HL-60/S4 treated with phorbol 12-myristate 13-acetate at 8.2 ng/mL for 4 days and 3 days (cell line): ENCODE results near the gene KPNB1.

Experiments
- in situ Hi-C: fragments of 300-500 bp; cut with MboI; formaldehyde crosslinking; loops from 2 replicates; pipeline ENCODE4 v1.15.0; 2022; ENCODE audit warnings: low sequenced_read_pairs

KPNB1 gene

DNA sequence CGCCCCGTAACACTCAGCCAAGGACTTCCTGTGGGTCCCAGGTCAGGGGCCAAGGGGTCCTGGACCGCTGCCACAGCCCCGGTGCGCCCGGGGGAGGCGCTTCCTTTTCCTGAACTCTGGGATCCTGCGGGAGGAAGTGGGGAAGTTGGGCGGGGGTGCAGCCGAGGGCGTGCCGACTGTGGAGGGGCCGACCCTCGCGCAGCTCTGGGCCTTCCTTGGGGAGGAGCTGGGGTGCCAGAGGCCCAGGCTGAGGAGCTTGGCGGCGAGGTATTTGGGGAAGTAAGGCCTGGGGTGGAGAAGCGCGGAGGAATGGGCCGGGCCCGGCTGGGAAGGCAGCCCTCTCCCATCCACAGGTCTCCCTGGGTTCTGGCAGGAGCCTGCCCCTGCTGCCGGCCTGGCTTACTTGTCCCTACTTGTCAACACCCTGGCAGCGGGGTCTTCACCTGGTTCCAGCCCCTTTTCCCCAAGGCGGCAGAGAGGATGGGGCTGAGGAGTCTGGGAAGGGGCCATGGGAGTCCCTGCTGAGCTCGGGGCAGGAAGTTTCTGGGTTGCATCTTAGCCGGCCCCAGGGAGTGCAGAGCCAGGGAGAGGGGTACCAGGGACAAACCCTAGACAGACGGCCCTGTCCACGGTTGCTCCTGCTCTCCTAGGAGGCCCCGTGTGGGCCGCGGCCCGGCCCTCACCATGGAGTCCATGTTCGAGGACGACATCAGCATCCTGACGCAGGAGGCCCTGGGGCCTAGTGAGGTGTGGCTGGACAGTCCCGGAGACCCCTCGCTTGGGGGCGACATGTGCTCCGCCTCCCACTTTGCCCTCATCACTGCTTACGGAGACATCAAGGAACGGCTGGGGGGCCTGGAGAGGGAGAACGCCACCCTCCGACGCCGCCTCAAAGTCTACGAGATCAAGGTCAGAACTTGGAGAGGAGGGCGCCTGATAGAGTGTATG lies 46.0 kb downstream of the KPNB1 start:
- in situ Hi-C loops, result no loop called here

DNA sequence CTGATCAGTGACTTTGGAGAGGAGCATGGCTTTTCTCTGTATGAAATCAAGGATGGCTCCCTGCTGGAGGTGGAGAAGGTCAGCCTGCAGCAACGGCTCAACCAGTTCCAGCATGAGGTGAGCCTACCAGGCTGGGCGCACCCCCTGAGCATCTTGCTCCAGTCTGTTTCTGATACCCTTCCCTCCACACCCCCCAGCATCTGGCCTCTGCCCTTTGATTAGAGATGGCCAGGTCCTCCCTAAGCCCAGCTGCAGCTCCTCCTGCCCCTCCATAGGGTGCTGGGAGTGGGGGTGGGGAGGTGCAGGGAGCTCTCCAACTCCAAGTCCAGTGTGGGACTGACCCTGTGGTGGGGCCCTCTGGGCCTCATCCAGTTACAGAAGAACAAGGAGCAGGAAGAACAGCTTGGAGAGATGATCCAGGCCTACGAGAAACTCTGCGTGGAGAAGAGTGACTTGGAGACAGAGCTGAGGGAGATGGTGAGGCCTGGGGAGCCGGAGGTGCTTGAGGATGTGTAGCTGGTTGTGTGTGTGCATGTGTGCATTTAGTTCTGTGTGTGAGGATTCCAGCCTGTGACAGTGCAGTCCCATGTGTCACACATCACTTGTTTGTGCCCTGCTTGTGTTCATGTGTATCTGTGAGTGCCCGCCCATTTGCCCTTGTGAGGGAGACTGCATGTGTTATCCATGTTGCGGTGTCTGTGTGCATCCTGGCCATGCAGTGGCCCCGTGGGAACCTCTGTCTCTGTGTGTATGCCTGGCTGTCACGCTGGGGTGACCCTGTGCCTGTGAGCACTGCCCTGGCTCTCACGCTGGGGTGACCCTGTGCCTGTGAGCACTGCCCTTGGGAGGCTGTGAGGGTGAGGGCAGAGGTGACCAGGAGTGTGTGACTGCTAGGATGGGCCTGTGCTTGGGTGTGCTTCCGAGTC lies 47.3 kb downstream of the KPNB1 start:
- in situ Hi-C loops, result no loop called here

DNA sequence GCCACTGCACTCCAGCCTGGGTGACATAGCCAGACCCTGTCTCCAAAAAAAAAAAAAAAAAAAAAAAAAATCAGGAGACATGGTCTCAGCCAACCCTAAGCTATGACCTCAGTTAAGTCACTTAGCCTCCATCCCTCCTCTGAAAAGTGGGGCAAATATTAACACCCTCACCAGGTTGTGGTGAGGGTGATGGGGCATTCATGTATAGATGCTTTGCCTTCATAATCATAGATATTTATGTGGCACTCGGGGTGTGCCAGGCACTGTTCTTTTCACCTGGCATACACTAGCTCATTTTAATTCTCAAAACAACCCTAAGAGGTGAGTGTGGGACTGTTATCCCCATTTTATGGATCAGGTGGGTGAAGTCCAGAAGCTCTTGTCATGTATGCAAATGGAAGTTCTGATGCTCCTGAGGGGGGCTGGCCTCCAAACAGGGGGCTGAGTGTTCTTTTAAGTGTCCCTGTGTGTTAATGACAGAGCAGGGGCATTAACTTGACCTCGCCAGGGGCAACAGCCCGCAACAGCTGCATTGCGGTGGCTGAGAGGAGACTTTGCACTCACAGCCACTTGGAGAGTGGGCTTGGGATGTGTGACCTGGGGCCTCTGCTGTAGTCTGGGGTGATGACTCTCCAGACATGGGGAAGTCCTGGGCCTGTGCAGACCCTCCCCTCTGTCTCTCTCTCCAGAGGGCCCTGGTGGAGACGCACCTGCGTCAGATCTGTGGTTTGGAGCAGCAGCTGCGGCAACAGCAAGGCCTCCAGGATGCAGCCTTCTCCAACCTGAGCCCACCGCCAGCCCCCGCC lies 48.4 kb downstream of the KPNB1 start:
- in situ Hi-C loops, result no loop called here

DNA sequence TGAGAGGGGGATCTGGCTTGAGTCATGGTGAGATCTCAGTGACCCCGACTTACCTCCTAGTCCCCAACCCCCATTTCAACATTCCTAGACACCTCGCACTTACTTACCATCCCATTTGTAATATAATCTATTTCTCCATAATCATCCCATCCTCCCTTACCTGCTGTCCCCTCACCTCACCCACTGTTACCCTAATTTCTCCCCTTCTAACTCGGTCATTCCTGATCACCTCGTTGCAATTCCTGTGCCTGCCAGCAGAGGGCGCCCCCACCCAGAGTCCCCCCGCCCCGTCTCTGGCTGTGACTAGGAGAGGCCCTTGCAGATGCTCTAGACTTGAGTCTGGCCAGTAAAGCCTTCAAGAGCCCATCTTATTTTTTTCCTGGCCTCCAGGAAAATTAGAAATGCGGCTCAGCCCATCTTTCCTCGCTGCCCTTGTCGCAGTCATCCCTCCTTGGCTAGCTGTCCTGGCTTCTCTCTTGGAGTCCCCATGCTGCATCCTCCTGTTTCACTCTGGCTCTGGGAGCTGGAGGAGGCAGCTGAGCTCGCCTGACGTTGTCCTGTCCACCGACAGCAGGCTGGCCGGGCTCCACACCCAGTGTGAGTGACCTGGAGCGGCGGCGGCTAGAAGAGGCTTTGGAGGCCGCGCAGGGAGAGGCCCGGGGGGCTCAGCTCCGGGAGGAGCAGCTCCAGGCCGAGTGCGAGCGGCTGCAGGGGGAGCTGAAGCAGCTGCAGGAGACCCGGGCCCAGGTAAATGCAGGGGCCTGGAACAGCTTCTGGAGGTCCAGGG lies 49.2 kb downstream of the KPNB1 start:
- in situ Hi-C loops, result no loop called here

DNA sequence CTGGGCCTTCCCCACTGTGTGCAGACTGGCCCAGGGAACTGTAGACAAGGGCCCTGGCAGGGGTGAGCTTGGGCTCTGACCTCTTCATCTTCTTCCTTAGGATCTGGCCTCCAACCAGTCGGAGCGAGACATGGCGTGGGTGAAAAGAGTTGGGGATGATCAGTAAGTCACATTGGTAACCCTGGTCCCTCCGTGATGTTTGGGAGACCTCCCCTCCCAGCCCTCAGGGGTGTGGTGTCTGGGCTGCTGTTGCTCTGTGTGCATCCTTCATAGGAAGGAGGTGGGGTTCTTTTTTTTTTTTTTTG lies 49.8 kb downstream of the KPNB1 start:
- in situ Hi-C loops, result no loop called here

DNA sequence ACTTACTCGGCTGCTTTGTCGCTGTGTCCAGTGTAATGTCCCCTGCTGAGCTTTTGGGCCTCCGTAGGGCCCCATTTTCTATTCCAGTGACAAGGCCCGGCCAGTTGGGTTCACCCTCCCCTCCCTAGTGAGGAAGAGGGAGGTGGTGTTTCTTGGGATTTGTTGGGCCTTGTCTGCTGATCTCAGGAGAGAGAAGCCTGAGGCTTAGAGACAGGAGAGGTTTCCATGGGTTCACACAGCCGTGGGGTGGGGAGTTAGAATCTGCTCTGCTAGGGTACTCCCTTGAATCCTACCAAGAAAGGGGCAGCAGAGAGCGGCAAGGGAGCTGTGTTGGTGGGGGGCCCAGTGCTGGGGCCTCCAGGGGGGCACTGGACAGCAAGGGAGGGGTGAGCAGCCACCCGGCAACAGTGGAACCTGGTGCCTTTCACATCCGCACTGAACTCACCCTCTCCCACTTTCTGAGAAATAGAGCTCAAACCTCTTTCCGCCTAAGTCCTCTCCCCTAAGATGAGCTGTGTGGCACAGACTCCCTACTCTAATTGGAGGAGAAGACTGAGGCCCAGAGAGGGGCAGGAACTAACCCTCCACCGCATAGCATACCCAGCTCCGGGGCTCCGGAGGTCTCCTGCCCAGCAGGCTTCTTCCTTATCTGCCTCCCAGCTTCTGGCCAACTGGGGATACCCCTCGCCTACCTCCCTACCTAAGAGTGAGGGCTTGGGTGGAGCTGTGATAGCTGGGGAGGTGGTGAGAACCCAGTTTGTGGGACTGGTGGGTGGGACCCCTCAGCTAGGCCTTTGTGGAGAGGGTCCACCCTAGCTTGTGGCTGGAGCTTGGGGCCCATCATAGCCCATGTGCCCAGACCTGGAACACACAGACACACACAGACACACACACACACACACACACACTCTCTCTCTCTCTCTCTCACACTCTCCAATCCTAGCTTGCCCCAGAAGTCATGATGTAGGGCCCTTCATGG lies 51.0 kb downstream of the KPNB1 start:
- in situ Hi-C loops, result no loop called here

DNA sequence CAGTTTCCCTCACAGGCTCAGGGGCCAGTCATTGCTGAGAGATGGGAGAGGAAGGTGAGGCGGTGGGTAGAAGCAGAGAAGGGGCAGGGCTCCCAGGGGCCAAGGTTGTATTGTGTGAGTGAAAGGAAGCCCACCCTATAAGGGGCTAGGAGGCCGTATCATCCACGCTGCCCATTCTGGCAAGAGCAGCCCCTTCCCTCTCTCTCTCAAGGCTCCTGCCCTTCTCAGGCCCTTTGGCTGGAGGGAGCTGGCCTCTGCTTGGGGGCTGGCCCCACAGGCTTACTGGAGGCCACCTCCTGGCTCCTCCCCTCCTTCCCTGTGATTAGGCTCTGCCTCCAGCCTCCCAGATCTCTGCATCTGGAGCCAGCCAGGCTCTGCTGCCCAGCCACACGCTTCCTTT lies 51.9 kb downstream of the KPNB1 start:
- in situ Hi-C loops, result no loop called here

DNA sequence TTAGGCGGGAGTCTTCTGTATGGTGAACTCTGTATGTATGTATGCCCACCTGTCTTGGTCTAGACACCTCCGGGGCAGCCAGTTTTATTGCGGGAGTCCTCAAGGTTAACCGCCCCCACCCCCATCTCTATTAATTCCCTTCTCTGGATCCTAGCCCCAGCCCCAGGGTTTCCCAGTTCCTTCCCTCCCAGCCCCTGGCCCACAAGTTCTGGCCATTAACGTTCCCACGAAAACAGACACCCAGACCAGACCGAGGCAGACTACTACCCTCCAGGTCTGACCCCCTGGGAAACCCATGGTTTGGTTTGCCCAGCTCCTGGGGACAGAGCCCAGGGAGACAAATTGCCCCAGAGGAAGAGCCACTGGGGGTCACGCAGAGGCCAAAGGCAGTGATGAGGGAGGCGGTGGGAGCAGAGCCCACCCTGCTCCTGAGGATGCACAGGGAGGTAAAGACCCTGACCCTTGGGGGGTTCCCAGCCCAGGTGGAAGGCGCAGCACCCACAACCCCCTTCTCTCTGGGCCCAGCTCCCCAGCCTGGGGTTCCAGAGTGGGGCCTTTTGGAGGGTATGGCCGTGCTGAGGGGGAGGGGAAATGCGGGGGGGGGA lies 52.8 kb downstream of the KPNB1 start:
- in situ Hi-C loops, result no loop called here

DNA sequence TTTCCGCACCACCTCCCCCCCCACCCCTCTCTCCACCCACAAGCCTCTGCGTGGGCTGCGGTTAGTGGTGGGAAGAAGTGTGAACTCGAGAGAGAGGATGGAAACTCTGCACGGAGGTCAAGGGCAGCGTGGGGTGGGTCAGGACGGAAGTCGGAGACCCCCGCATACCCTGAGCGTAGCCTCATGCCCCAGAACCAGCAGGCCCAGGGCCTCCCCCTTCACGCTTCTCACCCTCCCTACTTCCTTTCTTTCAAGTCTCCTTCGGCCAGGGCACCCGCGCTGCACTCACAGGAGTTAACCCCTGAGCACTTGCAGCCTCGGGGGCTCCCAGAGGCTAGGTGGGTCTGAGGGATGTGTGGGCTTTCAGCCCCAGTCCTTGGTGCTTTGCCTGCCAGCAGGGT lies 53.5 kb downstream of the KPNB1 start:
- in situ Hi-C loops, result no loop called here

DNA sequence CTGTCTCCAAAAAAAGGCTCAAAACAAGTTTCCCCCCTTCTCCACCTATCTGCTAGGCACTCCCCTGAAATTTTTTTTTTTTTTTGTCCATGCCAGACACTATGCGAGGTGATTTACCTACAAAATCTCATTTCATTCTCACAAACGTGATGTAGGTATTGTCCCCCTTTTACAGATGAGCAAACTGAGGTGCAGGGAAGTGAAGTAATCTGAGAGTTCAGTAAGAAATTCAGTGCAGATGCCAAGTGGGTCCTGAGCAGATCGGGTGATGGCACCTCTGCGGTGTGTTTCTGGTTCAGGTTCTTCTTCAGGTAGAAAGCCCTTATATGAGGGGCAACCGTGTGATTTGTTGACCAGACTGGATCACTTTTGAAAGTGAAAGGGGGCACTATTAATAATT lies 54.0 kb downstream of the KPNB1 start:
- in situ Hi-C loops, result no loop called here

DNA sequence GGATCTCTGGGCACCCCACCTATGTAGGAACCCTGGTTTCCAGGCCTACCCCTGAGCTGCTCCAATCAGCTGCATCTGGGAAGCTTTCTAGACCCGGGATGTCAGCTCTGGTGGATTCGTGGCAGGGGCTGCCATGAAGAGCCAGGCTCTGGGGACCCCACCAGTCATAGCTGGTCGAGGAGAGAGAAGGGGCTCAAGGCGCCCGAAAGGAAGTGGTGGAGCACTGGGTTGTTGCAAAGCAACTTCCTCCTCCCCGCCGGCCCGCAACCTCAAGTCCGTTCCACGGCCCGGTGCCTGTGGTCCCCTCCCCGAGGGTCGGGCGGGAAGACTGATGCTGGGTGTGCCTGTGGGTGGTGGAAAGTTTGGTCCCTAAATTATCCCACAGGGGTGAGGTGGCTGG lies 54.4 kb downstream of the KPNB1 start:
- in situ Hi-C loops, result no loop called here

DNA sequence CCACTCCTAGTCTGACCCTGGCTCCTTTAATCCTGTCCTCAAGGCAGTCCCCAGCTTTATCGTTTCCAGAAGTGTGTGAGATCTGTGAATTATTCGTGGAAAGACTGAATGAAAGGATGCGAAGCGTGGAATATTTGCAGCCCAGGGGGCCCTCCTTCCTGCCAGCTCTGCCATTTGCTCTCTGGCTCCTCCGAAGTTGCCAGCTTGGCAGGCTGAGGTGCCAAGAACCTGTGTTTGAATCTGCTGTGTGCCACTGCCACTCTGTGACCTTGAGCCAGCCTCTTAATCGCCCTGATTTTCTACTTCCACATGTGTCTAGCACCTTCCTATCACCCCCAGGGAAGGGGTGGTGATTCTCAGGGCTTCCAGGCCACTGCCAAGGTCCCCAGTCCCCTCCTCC lies 55.0 kb downstream of the KPNB1 start:
- in situ Hi-C loops, result no loop called here

DNA sequence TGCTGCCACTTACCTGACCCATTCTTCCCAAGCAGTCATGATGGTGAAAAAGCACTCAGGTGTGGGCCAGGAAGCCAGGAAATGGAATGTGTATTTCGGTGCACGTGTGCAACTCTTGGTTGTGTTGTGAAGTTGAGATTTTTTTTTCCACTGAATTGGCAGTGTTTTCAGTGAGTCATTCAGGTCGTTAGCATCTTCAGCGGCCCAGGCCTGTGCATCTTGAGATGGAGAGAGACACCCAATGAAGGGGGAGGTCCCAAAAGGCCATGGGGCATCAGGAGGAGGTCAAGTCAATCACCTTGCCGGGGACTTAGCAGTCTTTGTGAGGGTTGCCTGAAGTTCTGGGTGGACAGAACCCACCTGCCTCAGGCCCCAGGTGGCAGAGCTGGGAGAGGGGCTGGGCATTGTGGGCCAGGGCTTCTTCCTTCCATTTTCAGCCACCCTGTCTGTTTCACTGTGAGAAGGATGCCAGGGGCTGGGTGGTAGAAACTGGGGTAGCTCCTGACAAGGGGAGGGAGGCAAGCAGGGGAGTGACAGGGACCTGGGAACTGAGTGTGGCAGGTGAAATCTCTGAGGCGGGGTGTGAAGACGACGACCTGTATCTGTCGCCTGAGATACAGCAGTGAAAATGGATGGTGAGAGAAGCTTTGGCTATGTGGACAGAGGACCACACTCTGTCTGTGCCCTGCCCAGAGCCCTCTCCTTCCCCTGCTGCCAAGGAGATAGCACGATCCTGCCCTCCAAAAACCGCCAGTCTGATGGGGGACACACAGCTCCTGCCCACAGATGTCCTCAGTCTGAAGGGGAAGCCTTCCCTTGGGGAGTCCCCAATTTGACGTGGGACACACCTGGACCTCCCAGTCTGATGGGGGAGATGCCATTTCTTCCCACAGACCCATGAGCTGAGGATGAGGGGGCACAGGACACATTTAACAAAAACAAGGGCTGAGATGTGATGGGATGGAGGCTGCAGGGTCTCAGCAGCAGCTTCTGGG lies 56.1 kb downstream of the KPNB1 start:
- in situ Hi-C loops, result no loop called here

DNA sequence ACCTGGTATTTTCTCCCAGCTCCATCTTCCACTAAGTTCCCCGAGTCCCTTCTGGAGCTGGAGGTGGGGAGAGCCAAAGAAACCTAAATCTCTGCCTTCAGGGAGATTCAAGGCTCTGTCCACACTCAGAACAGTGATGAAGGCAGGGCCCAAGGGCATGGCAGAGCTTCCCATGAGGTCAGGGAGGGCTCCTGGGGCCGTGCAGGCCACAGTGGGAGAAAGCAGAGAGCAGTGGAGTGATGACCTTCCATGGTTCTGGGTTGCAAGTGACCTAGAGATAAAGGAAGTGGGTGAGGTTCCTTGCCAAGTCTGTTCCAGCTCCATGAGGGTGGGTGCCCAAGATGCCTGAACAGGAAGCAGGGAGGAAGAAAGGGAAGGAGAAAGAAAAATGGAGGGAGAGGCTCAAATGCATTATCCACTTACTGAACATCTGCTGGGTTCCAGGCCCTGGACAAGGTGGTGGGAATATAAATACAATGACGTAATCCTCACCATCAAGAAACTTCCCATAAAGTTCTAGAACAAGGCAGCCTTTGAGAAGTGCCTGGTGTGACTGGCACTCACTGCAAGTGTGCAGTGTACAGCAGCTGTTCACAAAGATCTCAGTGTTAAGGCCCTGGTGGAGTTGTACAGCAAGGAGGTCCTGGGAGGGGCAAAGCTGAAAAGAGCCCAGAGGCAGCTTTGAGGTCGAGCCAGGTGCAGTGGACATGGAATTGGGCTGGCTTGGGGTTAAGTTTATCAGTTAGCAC lies 57.5 kb downstream of the KPNB1 start:
- in situ Hi-C loops, result no loop called here

DNA sequence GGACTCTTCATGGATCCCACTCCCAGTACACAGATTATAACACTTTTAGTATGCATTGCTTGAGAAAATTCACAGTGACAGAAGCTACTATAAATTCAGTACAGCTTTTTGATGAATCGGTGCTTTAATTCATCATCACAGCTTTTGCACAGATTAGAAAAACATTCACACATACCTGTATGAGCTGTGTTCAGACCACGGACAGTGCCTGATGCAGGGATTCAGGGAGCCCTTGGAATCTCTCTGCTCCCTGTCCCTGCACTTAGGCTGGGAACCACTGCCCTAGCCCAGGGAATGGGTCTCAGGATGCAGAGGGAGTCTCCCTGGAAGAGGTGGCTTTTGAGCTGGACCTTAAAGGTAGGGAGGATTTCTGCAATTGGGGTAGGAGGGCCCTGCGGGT lies 58.2 kb downstream of the KPNB1 start:
- in situ Hi-C loops, result no loop called here

DNA sequence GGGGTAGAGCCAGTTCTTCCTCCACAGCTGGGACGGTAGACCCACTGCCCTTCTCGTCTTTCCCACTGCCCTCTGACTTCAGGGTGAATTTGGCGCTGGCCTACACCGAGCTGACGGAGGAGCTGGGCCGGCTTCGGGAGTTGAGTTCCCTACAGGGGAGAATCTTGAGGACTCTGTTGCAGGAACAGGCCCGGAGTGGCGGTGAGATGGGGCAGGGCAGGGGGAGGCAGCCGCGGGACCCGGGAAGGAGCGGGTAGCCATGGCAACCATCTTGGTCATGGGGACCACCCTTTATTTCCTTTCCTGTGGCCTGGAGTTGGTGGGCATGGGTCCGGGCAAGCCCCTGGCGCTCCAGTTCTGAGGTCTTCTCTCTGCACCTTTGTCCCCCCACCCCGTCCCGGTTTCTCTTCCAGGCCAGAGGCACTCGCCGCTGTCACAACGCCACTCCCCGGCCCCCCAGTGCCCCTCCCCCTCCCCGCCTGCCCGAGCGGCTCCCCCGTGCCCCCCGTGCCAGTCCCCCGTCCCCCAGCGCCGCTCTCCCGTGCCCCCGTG lies 58.7 kb downstream of the KPNB1 start:
- in situ Hi-C loops, result no loop called here
